Breast epithelium (tissue), 4 donors: Measurements from ENCODE around the gene ROBO3. TPM values are rescaled to one million over a fixed set of nuclear protein-coding genes. Genes with fewer than 3 reads are reported as not detected.

Source experiments
- DNase-seq, 2 donors: peaks; one replicate each; pipeline ENCODE4 v3.0.0-alpha.2; 2019; ENCODE audit warnings: low spot score in 2 of 2
- H3K27ac ChIP-seq, 2 donors: fragments of 200-600 bp; sonication (generic) in 1 of 2; one replicate each; pipeline ENCODE4 v1.5.1; 2016 to 2019; ENCODE audit warnings: mild to moderate bottlenecking in 1 of 2
- H3K27me3 ChIP-seq, 2 donors: fragments of 200-600 bp; sonication (generic) in 1 of 2; one replicate each; pipeline versions ENCODE4 v1.5.1 to v1.6.0; 2017 to 2019; ENCODE audit warnings: control low read depth in 1 of 2, mild to moderate bottlenecking in 1 of 2
- H3K36me3 ChIP-seq: fragments of 200-600 bp; one replicate; pipeline ENCODE4 v1.5.1; 2019
- H3K4me1 ChIP-seq, 2 donors: fragments of 200-600 bp; sonication (generic); one replicate each; pipeline ENCODE4 v1.5.1; 2016 to 2019; ENCODE audit warnings: control low read depth in 1 of 2
- H3K4me3 ChIP-seq, 3 donors: fragments of 200-600 bp; sonication (generic); 1 replicate in 2 of 3; 2 replicates in 1 of 3; pipeline ENCODE4 v1.5.1; 2016 to 2019; ENCODE audit warnings: mild to moderate bottlenecking in 3 of 3, moderate library complexity in 2 of 3
- H3K9me3 ChIP-seq, 2 donors: fragments of 200-600 bp; sonication (generic) in 1 of 2; one replicate each; pipeline ENCODE4 v1.5.1; 2016 to 2019; ENCODE audit warnings: control low read depth in 1 of 2
- CTCF ChIP-seq, 3 donors: fragments of 450-650 bp; IDR thresholded peaks; one replicate each; pipeline ENCODE4 v1.5.1; 2016 to 2017; ENCODE audit warnings: antibody characterized with exemption in 3 of 3, mild to moderate bottlenecking in 3 of 3, moderate library complexity in 3 of 3
- POLR2A ChIP-seq: fragments of 450-650 bp; IDR thresholded peaks from one replicate; pipeline ENCODE4 v1.6.1; 2016; ENCODE audit warnings: antibody characterized with exemption, mild to moderate bottlenecking, moderate library complexity
- POLR2AphosphoS5 ChIP-seq, 3 donors: sonication (generic); formaldehyde crosslinking; IDR thresholded peaks; one replicate each; pipeline ENCODE4 v1.6.1; 2017; ENCODE audit warnings: antibody characterized with exemption in 3 of 3
- intact Hi-C: fragments of 100-400 bp; cut with DNase I; formaldehyde crosslinking; loops from one replicate; pipeline ENCODE4 v1.15.1; 2023; ENCODE audit warnings: low total_unique reads
- total RNA-seq, 3 donors: library from RNA; depleted of rRNA; stranded (reverse); fragments of >200 nt; gene quantifications; one replicate each; pipeline ENCODE4 v1.1.0, GENCODE V29; 2016

Gene ROBO3
- total RNA-seq, 3 donors from 2014 or later = 9.1 to 30.9 (median 15.4) TPM

- peaks cover 0 to 2% of the 10 kb centered on the region in 2 donors for H3K9me3 ChIP-seq
- no peaks in the 10 kb centered on the region for H3K36me3 ChIP-seq
- no peaks in the 10 kb centered on the region for H3K4me1 ChIP-seq
- H3K27me3 ChIP-seq = no peaks in the 10 kb centered on the region
- no peak for DNase-seq
- no peak overlapping the region for H3K4me3 ChIP-seq
- intact Hi-C loops = no loop called here
- no peak overlapping the region for H3K27ac ChIP-seq
- TF ChIP-seq CTCF (IDR thresholded peaks at IDR 0.05) (no peak), POLR2AphosphoS5 (IDR thresholded peaks at IDR 0.05) (no peak), POLR2A (no peak)
Measured at GRCh38 chr11:124917115-124917637, 51.9 kb downstream of the ROBO3 start.

DNA sequence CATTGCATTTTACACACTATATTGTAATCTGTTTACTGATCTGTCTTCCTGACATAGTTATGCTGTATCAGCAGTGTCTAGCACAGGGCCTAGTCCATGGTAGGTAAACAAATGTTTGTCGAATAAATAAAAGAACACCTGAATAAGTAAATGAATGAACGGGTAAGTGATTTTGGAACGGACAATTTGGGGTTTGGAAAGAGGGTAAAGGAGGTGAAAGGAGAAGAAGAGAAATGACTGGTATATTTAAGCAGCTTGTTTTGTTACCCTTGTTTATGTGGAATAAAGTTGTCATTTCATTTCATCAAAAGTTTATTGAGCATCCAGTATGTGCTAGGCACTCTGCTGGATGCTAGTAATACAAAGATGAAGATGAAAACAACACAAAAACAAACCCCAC, 53.7 kb downstream of the ROBO3 start, which contains the start of gene HEPN1:
HEPN1 (plus strand) TSS at position 301 of the 400 bp plus-strand sequence.
- H3K4me3 ChIP-seq = no peak within 1 kb of the TSS
- TF ChIP-seq POLR2AphosphoS5 (IDR thresholded peaks at IDR 0.05) = no peak
- no peak for TF ChIP-seq POLR2A
- TF ChIP-seq CTCF (IDR thresholded peaks at IDR 0.05) = no peak
- no peak for DNase-seq
- no peaks in the 10 kb centered on the region for H3K9me3 ChIP-seq
- H3K27me3 ChIP-seq = no peaks in the 10 kb centered on the region
- intact Hi-C loops = no loop called here
- H3K4me1 ChIP-seq = no peaks in the 10 kb centered on the region
- H3K27ac ChIP-seq = no peak within 1 kb of the TSS
- H3K36me3 ChIP-seq = no peaks in the 10 kb centered on the region

DNA sequence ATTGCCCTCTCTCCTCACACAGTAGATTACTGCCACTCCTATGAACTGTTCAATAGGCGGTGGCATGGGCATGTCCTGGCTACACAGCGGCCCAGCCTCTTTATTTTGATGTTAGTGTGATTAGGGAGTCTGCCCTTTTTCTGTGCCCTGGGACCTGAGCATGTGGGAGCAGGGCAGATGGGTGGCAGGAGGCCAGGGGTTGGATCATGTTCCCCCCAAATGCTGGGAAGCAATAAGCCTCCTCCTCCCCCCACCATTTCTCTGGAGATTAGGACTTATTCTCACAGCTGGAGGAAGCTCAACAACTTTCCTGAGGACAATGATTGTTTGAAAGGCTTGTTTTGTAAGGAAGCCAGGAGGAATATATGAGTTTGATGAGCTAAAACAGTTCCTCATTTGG, 54.7 kb downstream of the ROBO3 start:
- H3K36me3 ChIP-seq = no peaks in the 10 kb centered on the region
- no peak overlapping the region for H3K4me3 ChIP-seq
- no peak for DNase-seq
- TF ChIP-seq POLR2AphosphoS5 (IDR thresholded peaks at IDR 0.05) = no peak
- no peak for TF ChIP-seq POLR2A
- TF ChIP-seq CTCF (IDR thresholded peaks at IDR 0.05) = no peak
- H3K27ac ChIP-seq = no peak overlapping the region
- no peaks in the 10 kb centered on the region for H3K27me3 ChIP-seq
- intact Hi-C loops = no loop called here
- H3K9me3 ChIP-seq = no peaks in the 10 kb centered on the region
- no peaks in the 10 kb centered on the region for H3K4me1 ChIP-seq

GRCh38 chr11:124920356-124920755, 55.1 kb downstream of the ROBO3 start:
- Histone ChIP-seq H3K4me1 (no peaks in the 10 kb centered on the region), H3K9me3 (no peaks in the 10 kb centered on the region), H3K27me3 (no peaks in the 10 kb centered on the region), H3K36me3 (no peaks in the 10 kb centered on the region), H3K27ac (no peak overlapping the region), H3K4me3 (peak overlapping the region in 2 of 3 donors; percentile 41 to 51)
- DNase-seq = no peak
- intact Hi-C loops = no loop called here
- TF ChIP-seq POLR2AphosphoS5 (IDR thresholded peaks at IDR 0.05) (no peak), CTCF (IDR thresholded peaks at IDR 0.05) (no peak), POLR2A (no peak)

- Histone ChIP-seq H3K4me3 (peak overlapping the region; percentile 41 to 81 (median 51)), H3K27ac (peak overlapping the region in 1 of 2 donors; percentile 76), H3K4me1 (no peaks in the 10 kb centered on the region), H3K9me3 (no peaks in the 10 kb centered on the region), H3K36me3 (no peaks in the 10 kb centered on the region), H3K27me3 (no peaks in the 10 kb centered on the region)
- no peak for TF ChIP-seq CTCF (IDR thresholded peaks at IDR 0.05)
- intact Hi-C loops = no loop called here
- DNase-seq = peak in 1 of 2 donors; percentile 43
Measured at GRCh38 chr11:124920870-124921609, 55.8 kb downstream of the ROBO3 start.
